Measurements from ENCODE around the gene NDFIP2. TPM values are rescaled to one million over a fixed set of nuclear protein-coding genes. Genes with fewer than 3 reads are reported as not detected.

NDFIP2 gene
- total RNA-seq, 5 donors from 2014 or later (not counting 1 experiment from before 2014, with no cell fraction given) = 3.1 to 6.8 (median 5.0) TPM

GRCh38 chr13:79492918-79493594 is 12.1 kb downstream of the NDFIP2 start:
- no peak overlapping the region for H3K27ac ChIP-seq (ENCODE audit: low read length)
- WGBS (ENCODE audit: insufficient coverage) = 100% methylated on average over 1 of the region's 2 CpGs
- H3K4me1 ChIP-seq (ENCODE audit: control insufficient read depth in 1 of 2, extremely low read depth in 1 of 2, insufficient read depth in 2 of 2, low read length in 2 of 2) = peaks cover 4 to 11% of the 10 kb centered on the region in 2 experiments
- ATAC-seq (replicated peaks in 1 of 4) (no peak), DNase-seq (no peak)
- Mint-ChIP-seq H3K4me3 (peak overlapping the region in 2 of 3 donors; percentile 10 to 51), H3K27ac (peak overlapping the region; percentile 0 to 16), H3K9me3 (no peaks in the 10 kb centered on the region), H3K27me3 (no peaks in the 10 kb centered on the region), H3K4me1 (peaks cover 44 to 57% (median 56%) of the 10 kb centered on the region in 3 donors), H3K36me3 (peaks cover 7% of the 10 kb centered on the region)
- no peaks in the 10 kb centered on the region for H3K9me3 ChIP-seq
- ChIA-PET POLR2A (interaction anchor here in 1 of 2 donors (0.6 to 0.7 kb wide), 2 partner anchors 20 to 701 kb away, joined by 3 to 4 read pairs; no protein-coding TSS in a partner anchor), CTCF (interaction anchor here in 1 of 2 donors (1.2 kb wide), 1 partner anchor 9 kb away, joined by 3 read pairs; no protein-coding TSS in a partner anchor)
- H3K27me3 ChIP-seq (replicated peaks in 1 of 2; ENCODE audit: control insufficient read depth in 2 of 2, extremely low read depth in 1 of 2, insufficient read depth in 2 of 2, low read length in 1 of 2) = no peaks in the 10 kb centered on the region
- H3K36me3 ChIP-seq (ENCODE audit: control insufficient read depth in 2 of 2, extremely low read depth in 1 of 2, insufficient read depth in 1 of 2, low read length in 1 of 2) = no peaks in the 10 kb centered on the region
- H3K4me3 ChIP-seq (ENCODE audit: control insufficient read depth in 1 of 2, extremely low read depth in 1 of 2, low read length in 1 of 2) = no peak overlapping the region

DNA sequence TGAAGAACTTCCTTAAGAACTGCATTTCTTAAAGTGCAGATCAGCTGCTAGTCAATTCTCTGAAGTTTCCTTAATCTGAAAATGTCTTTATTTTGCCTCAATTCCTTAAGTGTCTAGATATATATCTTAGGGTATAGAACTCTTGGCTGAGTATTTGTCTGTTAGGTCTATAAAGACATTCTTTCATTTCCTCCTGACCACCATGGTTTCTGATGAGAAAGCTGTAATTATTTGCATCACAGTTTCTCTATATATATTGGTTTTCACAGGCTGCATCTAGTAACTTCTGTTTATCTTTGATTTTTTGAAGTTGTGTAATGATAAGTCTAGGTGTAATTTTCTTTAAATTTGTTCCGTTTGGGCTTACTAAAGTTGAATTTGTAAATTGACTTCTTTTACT is 15.2 kb downstream of the NDFIP2 start:
- Mint-ChIP-seq H3K9me3 (no peaks in the 10 kb centered on the region), H3K27ac (no peak overlapping the region), H3K36me3 (no peaks in the 10 kb centered on the region), H3K27me3 (no peaks in the 10 kb centered on the region), H3K4me1 (peaks cover 48 to 58% (median 56%) of the 10 kb centered on the region in 3 donors), H3K4me3 (no peak overlapping the region)
- no peak for ATAC-seq (replicated peaks in 1 of 4)
- no CpG with 5 or more reads among the region's 1 CpG for WGBS (ENCODE audit: insufficient coverage)
- CTCF ChIA-PET = no interaction called here
- Histone ChIP-seq H3K9me3 (no peaks in the 10 kb centered on the region), H3K27ac (ENCODE audit: low read length) (no peak overlapping the region), H3K4me1 (ENCODE audit: control insufficient read depth in 1 of 2, extremely low read depth in 1 of 2, insufficient read depth in 2 of 2, low read length in 2 of 2) (peaks cover 4 to 11% of the 10 kb centered on the region in 2 experiments), H3K27me3 (replicated peaks in 1 of 2; ENCODE audit: control insufficient read depth in 2 of 2, extremely low read depth in 1 of 2, insufficient read depth in 2 of 2, low read length in 1 of 2) (no peaks in the 10 kb centered on the region), H3K4me3 (ENCODE audit: control insufficient read depth in 1 of 2, extremely low read depth in 1 of 2, low read length in 1 of 2) (no peak overlapping the region), H3K36me3 (ENCODE audit: control insufficient read depth in 2 of 2, extremely low read depth in 1 of 2, insufficient read depth in 1 of 2, low read length in 1 of 2) (no peaks in the 10 kb centered on the region)
- POLR2A ChIA-PET = interaction anchor here in 1 of 2 donors (0.6 kb wide), 1 partner anchor 1740 kb away, joined by 3 read pairs; no protein-coding TSS in a partner anchor
- no peak for DNase-seq

GRCh38 chr13:79497064-79497463 is 16.1 kb downstream of the NDFIP2 start:
- H3K9me3 Mint-ChIP-seq = no peaks in the 10 kb centered on the region
- no peak for DNase-seq
- H3K4me3 ChIP-seq (ENCODE audit: control insufficient read depth in 1 of 2, extremely low read depth in 1 of 2, low read length in 1 of 2) = no peak overlapping the region
- H3K27me3 ChIP-seq (replicated peaks in 1 of 2; ENCODE audit: control insufficient read depth in 2 of 2, extremely low read depth in 1 of 2, insufficient read depth in 2 of 2, low read length in 1 of 2) = no peaks in the 10 kb centered on the region
- H3K4me3 Mint-ChIP-seq = no peak overlapping the region
- no peaks in the 10 kb centered on the region for H3K36me3 ChIP-seq (ENCODE audit: control insufficient read depth in 2 of 2, extremely low read depth in 1 of 2, insufficient read depth in 1 of 2, low read length in 1 of 2)
- WGBS (ENCODE audit: insufficient coverage) = no CpG with 5 or more reads among the region's 1 CpG
- H3K4me1 Mint-ChIP-seq = peaks cover 48 to 58% (median 55%) of the 10 kb centered on the region in 3 donors
- H3K9me3 ChIP-seq = no peaks in the 10 kb centered on the region
- H3K27me3 Mint-ChIP-seq = no peaks in the 10 kb centered on the region
- H3K27ac ChIP-seq (ENCODE audit: low read length) = no peak overlapping the region
- no peak for ATAC-seq (replicated peaks in 1 of 4)
- no peaks in the 10 kb centered on the region for H3K36me3 Mint-ChIP-seq
- CTCF ChIA-PET = interaction anchor here in 1 of 2 donors (0.7 kb wide), 1 partner anchor 14 kb away, joined by 4 read pairs; no protein-coding TSS in a partner anchor
- H3K27ac Mint-ChIP-seq = no peak overlapping the region
- peaks cover 4 to 11% of the 10 kb centered on the region in 2 experiments for H3K4me1 ChIP-seq (ENCODE audit: control insufficient read depth in 1 of 2, extremely low read depth in 1 of 2, insufficient read depth in 2 of 2, low read length in 2 of 2)
- POLR2A ChIA-PET = no interaction called here

- no peak overlapping the region for H3K4me3 Mint-ChIP-seq
- Histone ChIP-seq H3K36me3 (ENCODE audit: control insufficient read depth in 2 of 2, extremely low read depth in 1 of 2, insufficient read depth in 1 of 2, low read length in 1 of 2) (no peaks in the 10 kb centered on the region), H3K4me1 (ENCODE audit: control insufficient read depth in 1 of 2, extremely low read depth in 1 of 2, insufficient read depth in 2 of 2, low read length in 2 of 2) (peaks cover 0 to 7% of the 10 kb centered on the region in 2 experiments), H3K9me3 (no peaks in the 10 kb centered on the region), H3K27me3 (replicated peaks in 1 of 2; ENCODE audit: control insufficient read depth in 2 of 2, extremely low read depth in 1 of 2, insufficient read depth in 2 of 2, low read length in 1 of 2) (no peaks in the 10 kb centered on the region), H3K27ac (ENCODE audit: low read length) (no peak overlapping the region), H3K4me3 (ENCODE audit: control insufficient read depth in 1 of 2, extremely low read depth in 1 of 2, low read length in 1 of 2) (no peak overlapping the region)
- H3K27ac Mint-ChIP-seq = no peak overlapping the region
- no peaks in the 10 kb centered on the region for H3K27me3 Mint-ChIP-seq
- WGBS (ENCODE audit: insufficient coverage) = no CpG with 5 or more reads among the region's 1 CpG
- ATAC-seq (replicated peaks in 1 of 4) (no peak), DNase-seq (no peak)
- H3K4me1 Mint-ChIP-seq = peaks cover 47 to 58% (median 53%) of the 10 kb centered on the region in 3 donors
- POLR2A ChIA-PET = interaction anchor here in 1 of 2 donors (0.6 kb wide), 1 partner anchor 10 kb away, joined by 3 read pairs; no protein-coding TSS in a partner anchor
- CTCF ChIA-PET = interaction anchor here in 1 of 2 donors (0.8 to 1.1 kb wide), 2 partner anchors 14 to 46 kb away, joined by 3 read pairs; no protein-coding TSS in a partner anchor
- H3K9me3 Mint-ChIP-seq = no peaks in the 10 kb centered on the region
- H3K36me3 Mint-ChIP-seq = no peaks in the 10 kb centered on the region
Observed at GRCh38 chr13:79497852-79498251, 16.9 kb downstream of the NDFIP2 start.

- ChIA-PET POLR2A (no interaction called here), CTCF (interaction anchor here (0.6 to 1.8 kb wide), 4 partner anchors 16 to 77 kb away, joined by 3 to 6 read pairs (median 4); no protein-coding TSS in a partner anchor)
- 86% methylated on average over 1 of the region's 4 CpGs for WGBS (ENCODE audit: insufficient coverage)
- H3K36me3 ChIP-seq (ENCODE audit: control insufficient read depth in 2 of 2, extremely low read depth in 1 of 2, insufficient read depth in 1 of 2, low read length in 1 of 2) = no peaks in the 10 kb centered on the region
- Mint-ChIP-seq H3K27ac (no peak overlapping the region), H3K4me3 (no peak overlapping the region), H3K27me3 (no peaks in the 10 kb centered on the region), H3K4me1 (peaks cover 40 to 45% (median 44%) of the 10 kb centered on the region in 3 donors), H3K9me3 (no peaks in the 10 kb centered on the region), H3K36me3 (no peaks in the 10 kb centered on the region)
- no peak overlapping the region for H3K4me3 ChIP-seq (ENCODE audit: control insufficient read depth in 1 of 2, extremely low read depth in 1 of 2, low read length in 1 of 2)
- H3K9me3 ChIP-seq = no peaks in the 10 kb centered on the region
- H3K27me3 ChIP-seq (replicated peaks in 1 of 2; ENCODE audit: control insufficient read depth in 2 of 2, extremely low read depth in 1 of 2, insufficient read depth in 2 of 2, low read length in 1 of 2) = no peaks in the 10 kb centered on the region
- H3K27ac ChIP-seq (ENCODE audit: low read length) = no peak overlapping the region
- DNase-seq (no peak), ATAC-seq (replicated peaks in 1 of 4) (no peak)
- H3K4me1 ChIP-seq (ENCODE audit: control insufficient read depth in 1 of 2, extremely low read depth in 1 of 2, insufficient read depth in 2 of 2, low read length in 2 of 2) = no peaks in the 10 kb centered on the region
Observed at GRCh38 chr13:79500829-79501228, 19.9 kb downstream of the NDFIP2 start.

GRCh38 chr13:79501538-79502232 is 20.7 kb downstream of the NDFIP2 start:
- Histone ChIP-seq H3K27me3 (replicated peaks in 1 of 2; ENCODE audit: control insufficient read depth in 2 of 2, extremely low read depth in 1 of 2, insufficient read depth in 2 of 2, low read length in 1 of 2) (no peaks in the 10 kb centered on the region), H3K27ac (ENCODE audit: low read length) (no peak overlapping the region), H3K4me1 (ENCODE audit: control insufficient read depth in 1 of 2, extremely low read depth in 1 of 2, insufficient read depth in 2 of 2, low read length in 2 of 2) (no peaks in the 10 kb centered on the region), H3K4me3 (ENCODE audit: control insufficient read depth in 1 of 2, extremely low read depth in 1 of 2, low read length in 1 of 2) (no peak overlapping the region), H3K9me3 (no peaks in the 10 kb centered on the region), H3K36me3 (ENCODE audit: control insufficient read depth in 2 of 2, extremely low read depth in 1 of 2, insufficient read depth in 1 of 2, low read length in 1 of 2) (no peaks in the 10 kb centered on the region)
- no peaks in the 10 kb centered on the region for H3K27me3 Mint-ChIP-seq
- H3K4me1 Mint-ChIP-seq = peaks cover 40 to 44% (median 42%) of the 10 kb centered on the region in 3 donors
- ChIA-PET POLR2A (no interaction called here), CTCF (interaction anchor here (1.0 to 2.1 kb wide), 5 partner anchors 10 to 78 kb away, joined by 3 to 11 read pairs (median 5); no protein-coding TSS in a partner anchor)
- H3K27ac Mint-ChIP-seq = no peak overlapping the region
- H3K9me3 Mint-ChIP-seq = no peaks in the 10 kb centered on the region
- WGBS (ENCODE audit: insufficient coverage) = 100% methylated on average over 1 of the region's 7 CpGs
- ATAC-seq (replicated peaks in 1 of 4) = no peak
- H3K36me3 Mint-ChIP-seq = no peaks in the 10 kb centered on the region
- H3K4me3 Mint-ChIP-seq = no peak overlapping the region
- no peak for DNase-seq
